Esophagus mucosa (tissue), 1 donor: ENCODE data around the gene CDH20. TPM values are rescaled to one million over a fixed set of nuclear protein-coding genes. Genes with fewer than 3 reads are reported as not detected.

Source experiments
- ATAC-seq: fragments of 200-7000 bp; cut with Tn5 transposase; one replicate; pipeline ENCODE4 v1.9.1; 2020
- total RNA-seq: library from RNA; stranded (reverse); gene quantifications from one replicate; pipeline ENCODE4 v1.2.4, GENCODE V29; 2023
- donor health status: DM: yes; HTN: yes; CAD: no.

CDH20 gene
- total RNA-seq, 1 donor from 2014 or later, result not detected

DNA sequence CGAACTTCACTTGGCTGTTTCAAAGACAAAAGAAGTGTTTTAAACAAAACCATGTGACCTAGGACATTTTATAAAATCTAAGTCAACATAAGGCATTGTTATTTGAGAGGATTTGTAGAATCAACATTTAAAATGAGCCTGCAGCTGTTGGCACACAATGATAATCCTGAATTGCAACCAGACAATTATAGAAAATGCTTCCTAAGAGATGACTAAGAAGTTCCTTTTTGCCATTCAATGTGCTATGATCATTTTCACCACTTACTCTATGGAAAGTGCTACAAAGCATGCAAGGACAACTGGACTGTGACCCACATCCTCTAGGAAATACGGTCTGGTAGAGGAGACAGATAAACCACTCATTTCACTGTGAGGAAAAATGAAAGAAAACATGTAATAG is 246.4 kb downstream of the CDH20 start:
- no peak for ATAC-seq

DNA sequence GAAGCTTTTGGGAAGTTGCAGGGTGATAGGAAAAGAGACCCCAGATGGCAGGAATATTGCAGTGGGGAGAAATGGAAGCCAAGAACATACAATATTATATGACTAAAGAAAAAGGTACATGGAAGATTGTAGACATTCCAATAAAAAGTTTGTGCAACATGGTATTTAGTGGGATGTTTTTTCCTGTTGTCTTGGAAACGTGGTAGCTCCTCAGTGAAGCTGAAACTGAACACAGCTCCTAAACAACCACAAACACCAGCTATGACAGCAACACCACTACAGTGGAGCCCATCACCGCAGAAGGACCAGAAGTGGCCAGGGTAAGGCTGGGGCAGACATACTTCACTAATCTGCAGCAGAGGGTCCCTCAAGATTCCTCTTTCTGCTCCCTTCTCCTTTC is 246.8 kb downstream of the CDH20 start:
- no peak for ATAC-seq

DNA sequence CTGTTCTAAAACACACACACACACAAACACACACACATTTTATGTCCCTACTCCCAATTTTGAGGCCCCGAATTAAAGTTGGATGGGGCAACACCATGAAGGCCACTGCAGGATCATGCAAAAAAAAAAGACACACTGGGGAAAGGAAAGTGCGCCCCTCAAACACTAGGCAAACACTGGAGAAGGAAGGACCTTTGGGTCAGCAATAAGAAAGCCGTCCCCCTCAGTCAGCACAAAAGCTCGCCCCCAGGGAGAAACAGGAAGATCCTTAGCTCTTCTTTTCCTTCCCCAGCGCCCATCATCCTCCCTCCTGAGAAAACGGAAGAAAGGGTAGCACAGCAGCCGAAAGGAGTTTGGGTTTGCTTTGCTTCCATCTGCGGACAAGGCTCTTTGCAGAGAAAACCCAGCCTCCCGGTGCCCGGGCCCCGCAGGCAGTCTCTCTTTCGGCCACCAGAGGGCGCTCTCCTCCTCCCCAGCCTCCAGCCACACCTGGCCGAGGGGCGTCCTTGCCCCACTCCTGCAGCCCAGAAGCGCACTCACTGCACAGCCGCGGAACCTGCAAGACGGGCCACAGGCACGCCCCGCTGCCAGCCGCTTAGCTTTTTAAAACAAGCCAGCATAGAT is 248.5 kb downstream of the CDH20 start:
- ATAC-seq, result peak; percentile 90

DNA sequence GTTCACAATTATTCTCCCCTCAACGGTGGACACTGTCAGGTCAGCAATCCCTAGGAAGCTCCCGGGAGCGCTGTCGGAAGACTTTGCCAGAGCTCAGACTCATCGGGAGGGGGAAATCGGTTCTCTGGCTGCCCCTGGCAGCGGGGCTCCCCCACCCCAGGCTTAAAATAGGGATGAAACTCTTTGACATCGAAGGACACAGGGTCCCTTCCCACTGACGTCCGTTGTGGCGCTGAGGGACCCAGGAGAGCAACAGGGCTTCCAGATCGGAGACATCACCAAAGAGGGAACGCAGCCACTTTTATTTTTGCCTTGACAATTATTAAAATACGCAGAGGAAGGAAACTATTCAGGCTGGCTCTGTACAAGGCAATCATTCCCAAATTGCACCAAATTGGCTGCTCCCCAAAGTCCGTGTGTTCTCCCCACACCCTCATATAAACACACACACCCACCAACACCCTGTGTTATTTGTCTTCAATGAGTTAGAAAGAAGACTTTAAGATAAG is 249.0 kb downstream of the CDH20 start:
- ATAC-seq, result no peak

DNA sequence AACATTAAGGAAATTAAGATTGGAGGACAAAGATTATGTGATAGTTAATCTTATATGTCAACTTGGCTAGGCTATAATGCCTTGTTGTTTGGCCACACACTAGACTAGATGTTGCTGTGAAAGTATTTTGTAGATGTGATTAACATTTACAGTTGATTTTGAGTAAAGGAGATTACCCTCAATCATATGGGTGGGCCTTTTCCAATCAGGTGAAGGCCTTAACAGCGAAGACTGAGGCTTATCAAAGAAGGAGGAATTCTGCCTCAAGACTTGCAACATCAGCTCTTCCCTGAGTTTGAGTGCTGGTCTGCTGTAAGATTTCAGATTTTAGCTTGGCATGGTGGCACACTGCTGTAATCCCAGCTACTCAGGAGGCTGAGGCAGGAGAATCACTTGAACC is 250.3 kb downstream of the CDH20 start:
- no peak for ATAC-seq

DNA sequence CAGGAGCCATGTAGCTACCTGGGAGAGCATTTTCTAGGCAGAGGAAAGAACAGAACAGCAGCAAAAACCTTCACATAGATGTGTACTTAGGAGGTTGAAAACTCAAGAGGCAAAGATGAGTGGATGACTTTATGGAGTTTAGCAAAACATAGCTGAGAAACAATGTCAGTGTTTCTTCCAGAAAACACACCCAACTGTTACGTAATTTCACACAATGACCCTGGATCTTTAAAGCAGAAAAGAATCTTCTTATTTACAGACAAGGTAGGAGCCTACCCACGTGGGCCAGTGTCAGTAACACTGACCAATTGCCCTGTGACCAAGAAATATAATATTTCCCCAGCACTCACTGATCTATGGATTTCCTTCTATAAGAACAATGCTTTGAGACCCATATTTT is 254.6 kb downstream of the CDH20 start:
- ATAC-seq, result no peak

DNA sequence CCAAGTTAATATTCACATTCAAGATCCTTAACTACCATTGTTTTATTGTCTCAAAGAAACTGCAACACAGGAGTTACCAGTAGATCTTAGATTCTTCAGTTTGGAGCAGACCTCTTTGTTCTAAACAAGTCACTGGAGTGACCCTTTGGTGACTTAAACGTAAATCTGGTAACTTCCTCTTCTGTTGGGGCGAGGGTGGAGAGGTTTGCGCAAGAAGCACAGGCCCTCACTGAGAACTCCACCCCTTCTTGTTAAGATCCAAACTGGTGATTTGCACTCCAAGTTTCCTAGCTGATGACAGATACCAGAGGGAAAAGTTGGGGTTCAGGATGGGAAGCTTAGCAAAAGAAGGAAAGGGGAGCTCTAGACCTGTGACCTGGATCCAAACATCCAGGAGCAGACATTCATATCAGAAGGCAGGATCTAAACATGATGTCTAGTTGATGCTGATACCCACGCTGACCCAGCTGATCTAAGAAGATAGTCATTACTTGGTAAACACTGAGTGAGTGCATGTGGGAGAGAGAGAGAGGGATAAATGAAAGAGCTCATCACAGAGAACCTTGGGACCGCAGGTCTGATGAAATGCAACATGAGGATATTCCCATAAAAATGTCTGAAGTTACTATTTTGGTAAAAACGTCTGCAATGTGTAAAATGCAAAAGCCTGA is 256.0 kb downstream of the CDH20 start:
- peak; percentile 67 for ATAC-seq

DNA sequence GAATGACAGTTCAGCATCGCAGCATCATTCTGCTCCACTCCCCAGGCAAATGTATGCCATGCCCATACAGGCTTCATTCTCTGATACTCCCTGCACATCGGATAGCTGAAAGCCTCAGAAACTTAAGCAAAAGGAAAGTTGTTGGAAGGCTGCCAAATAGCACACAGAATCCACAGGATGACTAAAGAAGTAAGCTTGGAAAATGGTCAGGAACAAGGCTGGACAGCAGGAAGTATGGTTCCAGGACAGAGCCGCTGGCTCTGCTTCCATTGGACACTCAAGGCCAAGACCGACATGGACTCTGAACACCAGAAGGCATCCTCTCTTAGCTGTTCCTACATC is 256.5 kb downstream of the CDH20 start:
- no peak for ATAC-seq

DNA sequence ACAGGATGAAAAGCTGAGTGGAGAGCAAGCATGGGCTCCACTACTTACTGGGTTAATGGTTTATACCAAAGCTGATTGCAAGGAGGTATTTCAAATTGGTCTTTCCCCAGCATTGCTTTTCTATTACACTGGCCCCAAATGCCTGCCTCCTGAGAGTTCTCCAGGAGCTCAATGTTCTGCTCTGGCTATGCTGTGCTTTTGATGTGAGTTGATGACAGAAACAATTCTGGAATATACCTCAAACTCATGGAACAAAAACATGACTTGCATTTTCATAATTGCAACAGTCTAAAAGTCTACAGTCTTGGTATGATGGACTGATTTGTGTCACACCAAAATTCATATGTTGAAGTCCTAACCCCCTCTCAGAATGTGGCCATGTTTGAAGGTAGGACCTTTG is 258.0 kb downstream of the CDH20 start:
- no peak for ATAC-seq

DNA sequence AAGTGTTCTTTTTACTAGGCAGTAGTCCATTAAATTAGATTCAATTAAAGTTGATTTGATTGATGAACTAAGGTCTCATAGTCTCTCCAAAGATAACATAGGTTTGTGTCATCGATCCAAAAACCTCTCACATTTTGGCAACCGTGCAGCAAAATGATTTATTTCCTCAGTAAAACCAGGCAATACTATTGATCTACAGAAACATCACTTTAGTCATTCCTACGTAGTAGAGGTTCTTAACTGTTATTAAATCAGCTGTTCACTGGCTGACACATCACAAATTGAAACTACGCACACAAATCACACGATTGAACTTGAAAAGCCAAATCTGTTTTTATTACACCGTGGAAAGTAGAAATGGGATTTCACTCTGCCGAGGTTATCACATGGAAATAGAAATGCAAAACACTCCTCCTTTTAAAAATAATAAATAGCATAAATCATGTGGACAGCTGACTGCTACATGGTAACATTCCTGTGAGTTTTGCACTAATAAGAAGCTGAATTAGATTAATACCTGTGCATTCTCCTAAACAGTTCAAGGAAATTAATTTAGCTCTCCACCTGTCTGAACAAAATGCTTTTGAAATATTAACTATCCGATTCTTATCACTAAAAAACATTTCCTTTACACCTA is 262.5 kb downstream of the CDH20 start:
- ATAC-seq, result no peak

DNA sequence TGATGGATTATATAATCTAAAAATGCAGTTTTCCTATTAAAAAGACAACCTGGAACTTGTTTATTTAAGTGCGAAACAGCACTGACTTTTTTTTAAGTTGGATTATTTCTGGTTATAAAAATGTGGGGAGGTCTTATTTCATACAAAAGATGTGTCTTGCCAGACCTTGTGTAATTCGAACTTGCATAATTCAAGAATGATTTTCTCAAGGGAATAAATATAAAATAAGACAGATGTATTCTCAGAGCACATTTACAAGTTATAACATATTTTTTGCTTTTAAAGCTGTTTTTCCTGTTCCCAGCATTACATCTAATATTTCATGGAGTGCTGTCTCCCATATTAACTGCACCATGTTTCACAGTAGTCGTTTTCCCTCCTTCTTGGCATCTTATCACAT is 263.1 kb downstream of the CDH20 start:
- no peak for ATAC-seq

DNA sequence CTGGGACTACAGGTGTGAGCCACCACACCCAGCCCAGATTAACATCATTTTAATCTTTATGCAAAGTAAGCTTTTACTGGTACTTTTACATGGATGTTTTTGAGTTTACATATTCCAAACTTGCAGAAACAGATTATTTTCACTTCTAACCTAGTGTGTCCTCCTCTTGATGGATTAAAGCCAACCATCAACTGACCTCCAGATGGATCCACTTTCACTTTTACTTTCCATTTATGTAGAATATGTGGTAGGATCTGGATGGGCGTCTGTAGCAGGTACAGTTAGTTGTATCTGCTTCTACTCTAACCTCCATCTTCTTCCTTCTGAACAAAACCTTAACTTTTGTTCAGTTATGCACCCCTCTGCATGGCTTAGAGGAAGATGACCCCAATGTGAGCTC is 264.1 kb downstream of the CDH20 start:
- ATAC-seq, result no peak

DNA sequence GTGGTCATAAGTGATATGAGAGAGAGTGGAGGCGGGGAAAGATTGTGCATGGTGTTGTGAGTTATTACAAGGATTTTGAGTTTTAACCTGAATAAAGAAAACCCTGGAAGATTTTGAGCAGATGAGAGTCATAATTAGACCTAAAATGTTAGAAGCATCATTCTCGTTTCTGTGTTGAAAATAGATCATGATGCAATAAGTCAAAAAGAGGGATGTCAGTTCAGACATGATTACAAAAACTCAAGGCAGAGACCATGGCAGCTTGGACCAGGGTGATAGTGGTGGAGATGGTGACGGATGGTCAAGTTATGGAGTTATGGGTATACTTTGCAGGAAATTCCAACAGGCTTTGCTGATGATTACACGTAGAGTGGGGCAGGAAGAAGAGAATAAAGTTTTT is 267.2 kb downstream of the CDH20 start:
- no peak for ATAC-seq

DNA sequence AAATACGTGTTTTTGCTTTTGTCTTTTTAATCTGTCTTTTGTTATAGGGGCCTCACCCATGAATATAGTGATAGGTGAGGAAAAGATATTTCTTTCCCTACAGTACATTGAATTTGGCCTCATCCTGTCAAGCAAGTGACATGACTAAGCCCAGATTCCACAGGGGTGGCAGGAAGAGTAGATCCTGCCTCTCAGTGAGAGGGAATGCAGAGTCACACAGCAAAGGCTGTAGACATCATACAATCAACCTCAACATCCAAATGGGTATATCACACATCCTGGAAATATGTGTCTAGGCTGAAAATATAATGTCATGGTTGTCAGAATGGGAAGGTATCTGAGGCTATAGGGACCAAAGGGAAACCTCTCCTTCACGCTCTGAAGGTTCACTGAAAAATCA is 269.6 kb downstream of the CDH20 start:
- no peak for ATAC-seq
